SJSA1 (cell line): Measurements from ENCODE around the gene GLYATL1. TPM values are rescaled to one million over a fixed set of nuclear protein-coding genes. Genes with fewer than 3 reads are reported as not detected.

Experiments
- DNase-seq, 2 experiments: peaks; one replicate each; pipeline ENCODE4 v3.0.0-alpha.2; 2015 to 2020; ENCODE audit warnings: low spot score in 2 of 2, low read depth in 1 of 2
- H3K27ac ChIP-seq: fragments of 250-450 bp; sonication (Bioruptor Pico); 2 replicates; pipeline ENCODE4 v1.5.1; 2020; ENCODE audit warnings: mild to moderate bottlenecking, moderate library complexity
- H3K27me3 ChIP-seq: fragments of 250-450 bp; sonication (Bioruptor Pico); replicated peaks from 2 replicates; pipeline ENCODE4 v1.5.1; 2020; ENCODE audit warnings: mild to moderate bottlenecking, moderate library complexity
- H3K36me3 ChIP-seq: fragments of 250-450 bp; sonication (Bioruptor Pico); 2 replicates; pipeline ENCODE4 v1.5.1; 2020; ENCODE audit warnings: mild to moderate bottlenecking
- H3K4me1 ChIP-seq: fragments of 250-450 bp; sonication (Bioruptor Pico); replicated peaks from 2 replicates; pipeline ENCODE4 v1.6.1; 2021; ENCODE audit warnings: mild to moderate bottlenecking
- H3K4me3 ChIP-seq: fragments of 250-450 bp; sonication (Bioruptor Pico); 2 replicates; pipeline ENCODE4 v1.5.1; 2020; ENCODE audit warnings: mild to moderate bottlenecking
- H3K9me3 ChIP-seq: fragments of 250-450 bp; sonication (Bioruptor Pico); replicated peaks from 2 replicates; pipeline ENCODE4 v1.5.1; 2020; ENCODE audit warnings: mild to moderate bottlenecking
- total RNA-seq: library from RNA; depleted of rRNA; stranded (reverse); fragments of >200 nt; shearing (Covaris generic); gene quantifications from 2 replicates; pipeline ENCODE4 v1.2.3, GENCODE V29; 2014

The GLYATL1 gene
- total RNA-seq, 1 experiment from 2014 or later = 0.39 TPM

DNA sequence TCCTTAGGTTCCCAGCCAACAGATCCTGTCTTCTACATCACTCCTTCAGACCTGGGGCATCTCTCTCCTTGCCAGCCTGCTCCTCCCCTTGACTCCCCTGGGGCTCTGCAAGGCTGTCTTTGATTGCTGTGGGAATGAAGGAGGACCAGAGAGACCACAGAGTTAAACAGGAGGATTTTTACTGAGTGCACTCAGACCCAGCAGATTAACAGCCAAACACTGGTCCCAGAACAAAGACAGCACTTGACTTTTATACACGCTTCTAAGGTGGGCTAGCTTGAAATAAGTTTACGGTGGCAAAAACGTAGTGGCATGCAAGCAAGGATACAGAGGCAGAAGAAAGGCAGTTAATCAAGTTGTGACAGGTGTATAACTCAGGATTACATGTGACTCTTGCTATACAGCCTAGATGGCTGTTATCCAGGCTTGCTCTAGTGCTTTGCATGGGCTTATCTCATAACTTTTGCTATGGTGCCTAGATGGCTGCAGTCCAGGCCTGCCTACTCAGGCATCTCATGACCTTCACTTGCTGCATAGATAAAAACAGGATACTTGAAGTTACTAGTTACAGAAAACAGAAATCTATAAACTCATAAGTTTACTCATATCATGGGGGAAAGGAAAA, 22.0 kb upstream of the GLYATL1 start:
- Histone ChIP-seq H3K27ac (no peak overlapping the region), H3K36me3 (no peaks in the 10 kb centered on the region), H3K4me1 (peaks cover 12% of the 10 kb centered on the region), H3K4me3 (no peak overlapping the region), H3K27me3 (no peaks in the 10 kb centered on the region), H3K9me3 (peaks cover 6% of the 10 kb centered on the region; the same call in 1 of the 2 replicates)
- no peak for DNase-seq

DNA sequence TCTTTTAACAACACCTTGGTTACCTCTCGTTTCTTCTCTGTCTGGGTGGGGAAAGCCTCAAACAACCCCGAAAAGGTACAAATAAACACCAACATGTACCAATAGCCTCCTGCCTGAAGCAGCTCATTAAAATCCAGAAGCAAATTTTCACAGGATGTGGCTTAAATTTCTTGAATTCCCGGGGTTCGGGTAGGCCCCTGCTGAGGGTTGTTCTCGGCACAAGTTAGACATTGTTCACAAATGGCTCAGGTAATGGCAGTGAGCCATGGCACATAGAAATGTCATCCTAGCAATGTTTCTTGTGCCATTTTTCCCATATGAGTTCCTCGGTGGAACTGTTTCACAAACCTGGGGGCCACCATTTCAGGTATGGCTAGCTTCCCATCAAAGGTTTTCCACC, 19.7 kb upstream of the GLYATL1 start:
- peak; percentile 39 to 51 for DNase-seq
- Histone ChIP-seq H3K4me1 (peaks cover 12% of the 10 kb centered on the region), H3K36me3 (no peaks in the 10 kb centered on the region), H3K27ac (peak overlapping the region; percentile 68), H3K9me3 (peaks cover 6% of the 10 kb centered on the region; the same call in 1 of the 2 replicates), H3K4me3 (no peak overlapping the region), H3K27me3 (no peaks in the 10 kb centered on the region)

DNA sequence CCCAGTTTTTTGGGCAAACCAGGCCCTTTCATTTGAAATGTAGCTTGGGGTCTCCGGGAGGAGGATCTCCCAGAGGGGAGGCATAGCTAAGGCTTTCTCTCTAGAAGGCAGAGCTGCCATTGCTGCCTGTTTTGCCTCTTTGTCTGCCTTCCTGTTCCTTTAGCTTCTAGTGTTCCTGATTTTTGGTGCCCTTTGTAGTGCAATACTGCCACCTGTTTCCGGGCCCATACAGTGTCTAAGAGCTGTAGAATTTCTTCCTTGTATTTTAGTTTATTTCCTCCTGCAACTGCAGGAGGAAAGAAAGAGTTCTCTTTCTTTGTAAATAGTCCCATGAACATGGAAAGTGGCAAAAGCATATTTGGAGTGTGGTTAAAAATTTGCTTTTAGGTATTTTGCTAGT, 19.3 kb upstream of the GLYATL1 start:
- H3K27ac ChIP-seq = peak overlapping the region; percentile 68
- DNase-seq = no peak

DNA sequence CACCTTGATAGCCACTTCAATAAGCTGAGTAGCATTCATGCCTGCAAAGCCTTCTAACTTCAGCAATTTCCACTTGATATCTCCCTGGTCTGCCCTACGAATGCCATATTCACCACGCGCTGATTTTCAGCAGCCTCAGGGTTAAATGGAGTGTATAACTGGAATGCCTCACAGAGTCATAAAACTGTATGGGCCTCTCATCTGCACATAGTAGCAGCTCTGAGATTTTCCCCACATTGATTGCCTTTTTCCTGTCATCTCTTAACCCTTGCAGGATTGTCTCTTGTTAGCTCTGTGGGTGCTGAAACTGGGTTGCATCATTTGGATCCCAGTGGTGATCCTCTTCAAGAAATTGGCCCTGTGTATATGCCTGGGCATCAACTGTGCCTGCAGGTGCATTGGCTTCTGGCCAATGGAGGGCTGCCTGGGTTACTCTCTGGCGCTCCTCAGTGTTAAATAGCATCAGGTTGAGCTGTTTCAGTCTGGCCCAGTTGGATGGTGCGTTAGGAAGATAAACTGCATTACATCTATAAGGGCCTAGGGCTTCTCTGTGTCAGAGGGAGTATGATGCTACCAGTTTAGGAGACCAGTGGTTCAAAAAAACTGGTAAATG, 17.4 kb upstream of the GLYATL1 start:
- no peak overlapping the region for H3K4me3 ChIP-seq
- peaks cover 12% of the 10 kb centered on the region for H3K4me1 ChIP-seq
- no peaks in the 10 kb centered on the region for H3K27me3 ChIP-seq
- no peak overlapping the region for H3K27ac ChIP-seq
- peaks cover 6% of the 10 kb centered on the region; the same call in 1 of the 2 replicates for H3K9me3 ChIP-seq
- no peak for DNase-seq
- H3K36me3 ChIP-seq = no peaks in the 10 kb centered on the region

More for the DNA sequence above, 19.3 kb upstream of the GLYATL1 start:
- peaks cover 12% of the 10 kb centered on the region for H3K4me1 ChIP-seq
- H3K36me3 ChIP-seq = no peaks in the 10 kb centered on the region
- no peak overlapping the region for H3K4me3 ChIP-seq
- peaks cover 6% of the 10 kb centered on the region; the same call in 1 of the 2 replicates for H3K9me3 ChIP-seq
- no peaks in the 10 kb centered on the region for H3K27me3 ChIP-seq

DNA sequence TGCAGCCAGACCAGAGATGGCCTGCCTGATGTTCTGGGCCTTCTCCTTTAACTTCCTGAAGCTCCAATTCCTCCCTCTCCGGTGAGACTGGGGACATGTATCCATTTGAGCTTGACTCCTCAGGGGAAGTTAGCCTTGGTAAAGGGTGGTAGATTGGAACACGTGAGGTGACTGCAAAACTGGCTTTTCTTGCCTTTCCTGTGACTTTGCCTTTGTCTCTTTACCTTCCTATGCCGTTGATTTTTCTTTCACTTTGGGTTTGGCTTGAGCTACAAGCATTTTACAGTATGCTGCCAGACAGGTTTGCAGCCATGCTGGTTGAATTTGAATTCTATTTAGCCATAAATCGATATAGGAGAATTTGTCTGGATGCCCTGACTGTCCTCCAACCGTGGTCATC, 16.8 kb upstream of the GLYATL1 start:
- H3K27me3 ChIP-seq = no peaks in the 10 kb centered on the region
- no peak overlapping the region for H3K27ac ChIP-seq
- peaks cover 5% of the 10 kb centered on the region; the same call in 1 of the 2 replicates for H3K9me3 ChIP-seq
- no peak overlapping the region for H3K4me3 ChIP-seq
- H3K4me1 ChIP-seq = peaks cover 12% of the 10 kb centered on the region
- no peak for DNase-seq
- H3K36me3 ChIP-seq = no peaks in the 10 kb centered on the region

DNA sequence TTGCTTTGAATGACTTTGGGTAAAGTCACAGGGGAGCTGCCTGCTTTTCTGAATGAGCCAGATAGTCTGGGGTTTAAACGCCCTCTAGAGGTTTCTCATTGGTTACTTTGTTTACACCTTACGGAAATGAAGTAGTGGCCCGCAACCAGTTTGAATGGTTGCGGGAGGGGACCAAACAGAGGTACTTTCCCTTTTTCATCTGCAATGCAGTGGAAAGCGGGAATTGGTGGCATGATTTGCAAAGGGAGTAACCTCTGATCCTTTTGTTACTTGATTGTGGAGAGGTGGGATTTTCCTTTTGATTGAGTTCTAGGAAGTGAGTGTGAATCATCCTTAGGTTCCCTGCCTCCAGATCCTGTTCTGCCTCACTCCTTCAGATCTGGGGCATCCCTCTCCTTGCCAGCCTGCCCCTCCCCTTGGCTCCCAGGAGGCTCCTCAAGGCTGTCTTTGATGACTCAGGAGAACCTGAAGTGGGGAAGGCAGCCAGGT, 15.9 kb upstream of the GLYATL1 start:
- 0 out of 2 replicates have a peak, but pooled peaks cover 3% of the 10 kb centered on the region for H3K27me3 ChIP-seq
- H3K9me3 ChIP-seq = no peaks in the 10 kb centered on the region
- peaks cover 12% of the 10 kb centered on the region for H3K4me1 ChIP-seq
- no peak overlapping the region for H3K27ac ChIP-seq
- no peaks in the 10 kb centered on the region for H3K36me3 ChIP-seq
- H3K4me3 ChIP-seq = no peak overlapping the region
- DNase-seq = peak in 1 of 2 experiments; percentile 48

DNA sequence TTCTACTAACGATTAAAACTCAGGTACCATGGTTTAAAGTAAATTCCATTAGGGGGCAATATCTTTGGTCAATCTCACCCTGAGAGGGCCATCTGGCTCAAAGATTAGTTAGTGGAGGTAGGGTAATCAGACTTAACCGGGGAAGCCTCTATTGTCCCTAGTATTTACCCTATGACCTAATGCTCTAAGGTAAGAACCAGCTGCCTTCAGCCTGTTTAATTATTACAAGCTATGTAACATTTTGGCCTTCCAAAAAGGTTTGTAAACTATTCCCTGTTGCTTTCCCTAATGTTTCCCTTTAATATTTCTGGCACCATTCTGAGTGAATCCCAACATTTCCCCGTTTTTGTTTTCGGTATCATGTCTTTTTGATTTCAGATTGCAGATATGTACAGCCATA, 15.1 kb upstream of the GLYATL1 start:
- Histone ChIP-seq H3K9me3 (no peaks in the 10 kb centered on the region), H3K36me3 (no peaks in the 10 kb centered on the region)
- DNase-seq = no peak

DNA sequence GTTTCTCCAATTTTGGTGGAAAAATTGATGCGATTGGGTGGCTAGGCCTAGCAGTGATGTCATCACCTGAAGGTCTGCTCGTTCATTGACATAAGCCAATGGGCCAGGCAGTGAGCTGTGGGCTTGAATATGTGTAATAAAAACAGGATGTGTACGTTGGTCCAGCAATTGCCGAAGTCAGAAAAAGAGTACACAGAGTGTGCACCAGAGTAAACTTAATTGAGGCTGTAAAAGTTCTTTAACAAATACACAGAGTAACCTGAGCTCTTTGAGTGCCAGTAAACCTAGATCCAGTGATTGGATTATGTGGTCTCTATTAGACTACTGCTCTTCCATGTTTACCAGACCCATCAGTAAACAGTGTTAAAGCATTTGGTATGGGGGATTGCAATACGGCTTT, 13.0 kb upstream of the GLYATL1 start:
- no peaks in the 10 kb centered on the region for H3K4me1 ChIP-seq
- H3K9me3 ChIP-seq = no peaks in the 10 kb centered on the region
- 0 out of 2 replicates have a peak, but pooled peaks cover 3% of the 10 kb centered on the region for H3K27me3 ChIP-seq
- H3K4me3 ChIP-seq = no peak overlapping the region
- no peaks in the 10 kb centered on the region for H3K36me3 ChIP-seq
- no peak for DNase-seq
- H3K27ac ChIP-seq = no peak overlapping the region

More for the DNA sequence above, 15.1 kb upstream of the GLYATL1 start:
- Histone ChIP-seq H3K27ac (no peak overlapping the region), H3K4me3 (no peak overlapping the region), H3K27me3 (0 out of 2 replicates have a peak, but pooled peaks cover 3% of the 10 kb centered on the region), H3K4me1 (peaks cover 10% of the 10 kb centered on the region)

DNA sequence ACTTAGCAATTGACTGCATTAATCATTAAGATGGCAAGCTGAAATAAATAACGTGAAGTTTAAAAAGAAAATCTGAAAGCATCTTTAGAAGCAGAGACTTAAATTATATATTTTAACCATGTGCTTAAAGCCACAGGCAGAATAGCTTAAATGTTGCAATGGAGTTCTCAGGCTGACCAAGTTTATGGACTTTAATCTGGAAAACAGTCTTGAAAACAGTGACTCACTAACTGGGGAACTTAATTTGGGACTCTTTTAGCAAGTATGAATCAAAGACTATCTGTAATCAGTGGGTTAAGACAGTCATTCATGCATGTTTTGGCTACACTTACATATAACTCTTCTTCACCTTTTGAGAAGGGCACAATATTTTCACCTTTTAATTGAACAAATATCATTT, 12.6 kb upstream of the GLYATL1 start:
- no peaks in the 10 kb centered on the region for H3K4me1 ChIP-seq
- no peak overlapping the region for H3K4me3 ChIP-seq
- no peaks in the 10 kb centered on the region for H3K36me3 ChIP-seq
- DNase-seq = no peak
- no peaks in the 10 kb centered on the region for H3K9me3 ChIP-seq
- 0 out of 2 replicates have a peak, but pooled peaks cover 3% of the 10 kb centered on the region for H3K27me3 ChIP-seq
- H3K27ac ChIP-seq = no peak overlapping the region

DNA sequence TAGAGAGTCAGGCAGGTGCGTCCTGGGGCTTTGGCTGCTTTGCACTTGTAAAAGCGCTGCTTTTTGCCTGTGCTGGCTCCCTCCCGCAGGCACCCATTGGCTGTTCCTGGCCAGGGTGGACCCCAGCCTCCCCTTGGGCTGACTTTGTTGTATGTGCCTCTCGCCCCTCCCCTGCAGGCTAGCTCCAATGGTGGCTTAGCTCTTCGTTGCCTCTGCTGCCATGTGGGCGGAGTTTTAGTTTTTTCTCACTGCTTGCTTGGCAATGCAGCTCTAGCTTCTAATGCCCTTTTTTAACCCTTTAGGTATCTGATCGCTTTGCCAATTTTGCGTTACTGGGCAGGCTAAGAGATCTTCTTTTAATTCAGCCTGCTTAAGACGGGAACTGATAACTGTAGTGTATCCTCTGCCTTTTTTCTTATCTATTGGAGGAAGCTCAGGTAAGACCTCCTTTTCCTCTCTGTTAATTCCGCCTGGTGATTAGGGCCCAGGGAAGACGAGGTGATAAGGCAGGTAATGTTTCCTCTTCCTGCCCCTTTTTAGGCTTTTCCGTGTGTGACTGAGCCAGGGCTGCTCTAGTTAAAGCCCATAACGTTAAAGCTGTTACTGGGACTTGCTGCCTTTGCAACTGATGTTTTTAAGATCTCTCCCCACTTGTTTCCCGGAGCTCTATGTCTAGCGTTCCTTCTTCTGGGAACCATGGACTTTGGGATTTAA, 11.7 kb upstream of the GLYATL1 start:
- H3K9me3 ChIP-seq = no peaks in the 10 kb centered on the region
- no peaks in the 10 kb centered on the region for H3K4me1 ChIP-seq
- H3K4me3 ChIP-seq = no peak overlapping the region
- H3K27ac ChIP-seq = no peak overlapping the region
- DNase-seq = no peak
- H3K27me3 ChIP-seq = 0 out of 2 replicates have a peak, but pooled peaks cover 3% of the 10 kb centered on the region
- no peaks in the 10 kb centered on the region for H3K36me3 ChIP-seq

DNA sequence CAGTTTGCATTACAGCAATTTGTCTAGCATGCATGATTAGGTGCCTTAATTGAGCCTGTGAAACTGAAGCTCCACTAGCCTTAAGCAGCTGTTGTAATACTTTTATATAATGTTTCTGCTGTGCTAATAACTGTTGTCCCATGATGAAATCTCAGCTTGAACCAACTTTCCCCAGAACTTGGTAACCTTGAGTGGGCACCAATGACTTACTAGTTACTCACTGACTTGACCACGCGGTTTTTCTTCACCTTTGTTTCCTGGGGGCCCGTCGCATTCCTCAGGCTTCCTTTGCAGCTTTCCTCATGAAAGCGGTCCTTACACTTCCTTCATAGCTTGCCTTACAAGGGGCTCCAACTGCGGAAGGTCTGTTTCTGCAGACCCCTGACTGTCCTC, 11.2 kb upstream of the GLYATL1 start:
- no peak for DNase-seq
- Histone ChIP-seq H3K9me3 (no peaks in the 10 kb centered on the region), H3K27me3 (0 out of 2 replicates have a peak, but pooled peaks cover 3% of the 10 kb centered on the region), H3K4me3 (no peak overlapping the region), H3K36me3 (no peaks in the 10 kb centered on the region), H3K4me1 (no peaks in the 10 kb centered on the region), H3K27ac (no peak overlapping the region)

DNA sequence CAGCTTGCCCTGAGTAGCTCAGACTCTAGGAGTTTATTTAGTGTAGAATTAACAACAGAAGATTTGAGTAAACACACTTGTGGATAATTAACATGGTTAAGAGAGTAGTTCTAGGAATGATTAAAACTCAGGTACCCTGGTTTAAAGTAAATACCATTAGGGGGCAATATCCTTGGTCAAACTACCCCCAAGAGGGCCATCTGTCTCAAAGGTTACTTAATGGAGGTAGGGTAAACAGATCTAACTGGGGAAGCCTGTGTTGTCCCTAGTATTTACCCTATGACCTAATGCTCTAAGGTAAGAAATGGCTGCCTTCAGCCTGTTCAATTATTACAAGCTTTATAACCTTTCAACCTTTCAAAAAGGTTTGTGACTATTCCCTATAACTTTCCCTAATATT, 10.6 kb upstream of the GLYATL1 start:
- Histone ChIP-seq H3K9me3 (no peaks in the 10 kb centered on the region), H3K4me3 (no peak overlapping the region), H3K27me3 (0 out of 2 replicates have a peak, but pooled peaks cover 3% of the 10 kb centered on the region), H3K36me3 (no peaks in the 10 kb centered on the region), H3K27ac (no peak overlapping the region), H3K4me1 (no peaks in the 10 kb centered on the region)
- no peak for DNase-seq

DNA sequence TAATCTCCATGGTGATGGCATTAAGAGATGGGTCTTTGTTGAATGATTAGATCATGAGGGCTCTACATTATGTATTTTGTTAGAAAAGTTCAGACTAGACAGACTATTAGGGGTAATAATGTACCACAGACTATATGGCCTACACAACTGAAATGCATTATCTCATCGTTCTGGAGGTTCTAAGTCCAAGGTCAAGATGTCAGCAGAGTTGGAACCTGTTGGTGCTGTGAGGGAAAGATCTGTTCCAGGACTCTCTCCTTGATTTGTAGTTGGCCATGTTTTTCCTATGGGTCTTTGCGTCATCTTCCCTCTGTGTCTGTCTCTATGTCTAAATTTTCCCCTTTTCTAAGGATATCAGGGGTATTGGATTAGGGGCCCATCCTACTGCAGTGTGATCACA, 8.4 kb upstream of the GLYATL1 start:
- Histone ChIP-seq H3K4me1 (no peaks in the 10 kb centered on the region), H3K27ac (no peak overlapping the region)
- no peak for DNase-seq

DNA sequence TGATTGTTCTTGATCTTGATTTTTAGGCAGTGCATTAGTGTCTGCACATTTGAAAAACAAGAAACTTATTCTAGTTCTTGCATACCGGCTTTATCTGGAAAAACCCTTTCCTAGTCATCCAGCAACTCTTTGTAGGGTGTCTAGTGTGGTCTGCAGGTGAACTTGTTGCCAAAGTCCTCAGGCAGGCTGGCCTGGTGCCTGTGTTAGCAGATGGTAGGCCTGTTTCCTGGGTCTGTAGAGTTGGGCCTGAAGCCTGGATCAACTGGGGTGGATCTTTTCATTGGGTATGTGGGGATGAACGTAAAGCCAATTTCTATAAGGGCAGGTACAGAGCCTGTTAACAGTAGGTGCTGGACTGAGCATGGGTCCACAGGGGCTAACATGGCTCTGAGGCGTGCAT, 5.6 kb upstream of the GLYATL1 start:
- no peak overlapping the region for H3K4me3 ChIP-seq
- no peaks in the 10 kb centered on the region; the same call in 1 of the 2 replicates for H3K27me3 ChIP-seq
- no peak overlapping the region for H3K27ac ChIP-seq
- H3K36me3 ChIP-seq = no peaks in the 10 kb centered on the region
- no peaks in the 10 kb centered on the region for H3K4me1 ChIP-seq
- DNase-seq = no peak
- no peaks in the 10 kb centered on the region for H3K9me3 ChIP-seq

More for the DNA sequence above, 8.4 kb upstream of the GLYATL1 start:
- no peaks in the 10 kb centered on the region for H3K36me3 ChIP-seq
- H3K27me3 ChIP-seq = 0 out of 2 replicates have a peak, but pooled peaks cover 3% of the 10 kb centered on the region
- no peaks in the 10 kb centered on the region for H3K9me3 ChIP-seq
- H3K4me3 ChIP-seq = no peak overlapping the region
